Panc1 (cell line): ENCODE data around the gene ENPP1.

Experiments used
- CTCF ChIP-seq: fragments of 450-650 bp; IDR thresholded peaks from 2 replicates; pipeline ENCODE4 v1.5.1; 2017; ENCODE audit warnings: mild to moderate bottlenecking
- POLR2AphosphoS5 ChIP-seq: IDR thresholded peaks from 2 replicates; pipeline ENCODE4 v1.6.1; 2012; ENCODE audit warnings: mild to moderate bottlenecking, low read depth, low read length, moderate library complexity
- SIN3A ChIP-seq: IDR thresholded peaks from 2 replicates; pipeline ENCODE4 v1.6.1; 2012; ENCODE audit warnings: low read depth, mild to moderate bottlenecking, low read length, moderate library complexity, borderline replicate concordance; ENCODE audit not compliant: insufficient read depth
- TCF7L2 ChIP-seq: IDR thresholded peaks from 2 replicates; pipeline ENCODE4 v1.6.1; 2011; ENCODE audit warnings: mild to moderate bottlenecking, low read depth, low read length, inconsistent platforms
- TF ChIP-seq, protein P1 (sequence below), 2 experiments: IDR thresholded peaks; 2 replicates each; pipeline ENCODE4 v1.6.1; 2011 to 2012; ENCODE audit warnings: low read depth in 2 of 2, control low read depth in 1 of 2, low read length in 1 of 2, mild to moderate bottlenecking in 1 of 2, moderate library complexity in 1 of 2; ENCODE audit not compliant: insufficient read depth in 1 of 2

DNA sequence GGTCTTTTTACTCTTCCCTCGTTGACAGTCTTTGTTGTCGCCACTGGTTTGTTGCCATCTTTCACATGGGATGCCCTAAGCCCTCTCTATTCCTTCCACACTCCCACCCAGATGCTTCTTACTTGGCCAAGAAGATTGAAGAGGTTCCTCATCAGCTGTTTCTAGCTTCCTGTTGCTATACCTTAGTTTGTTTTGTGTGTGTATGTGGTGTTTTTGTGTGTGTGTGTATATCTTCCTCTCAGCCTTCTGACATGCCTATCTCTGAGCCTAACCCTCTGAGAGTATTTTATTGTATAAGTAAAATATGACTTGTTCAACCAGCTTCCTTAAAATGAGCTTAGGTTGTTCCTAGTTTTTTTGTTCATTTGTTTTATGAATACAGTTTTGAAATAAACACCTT, 35.9 kb downstream of the ENPP1 start:
- TF ChIP-seq CTCF (no peak), TCF7L2 (no peak), SIN3A (no peak), POLR2AphosphoS5 (no peak)
- TF ChIP-seq, protein P1, sequence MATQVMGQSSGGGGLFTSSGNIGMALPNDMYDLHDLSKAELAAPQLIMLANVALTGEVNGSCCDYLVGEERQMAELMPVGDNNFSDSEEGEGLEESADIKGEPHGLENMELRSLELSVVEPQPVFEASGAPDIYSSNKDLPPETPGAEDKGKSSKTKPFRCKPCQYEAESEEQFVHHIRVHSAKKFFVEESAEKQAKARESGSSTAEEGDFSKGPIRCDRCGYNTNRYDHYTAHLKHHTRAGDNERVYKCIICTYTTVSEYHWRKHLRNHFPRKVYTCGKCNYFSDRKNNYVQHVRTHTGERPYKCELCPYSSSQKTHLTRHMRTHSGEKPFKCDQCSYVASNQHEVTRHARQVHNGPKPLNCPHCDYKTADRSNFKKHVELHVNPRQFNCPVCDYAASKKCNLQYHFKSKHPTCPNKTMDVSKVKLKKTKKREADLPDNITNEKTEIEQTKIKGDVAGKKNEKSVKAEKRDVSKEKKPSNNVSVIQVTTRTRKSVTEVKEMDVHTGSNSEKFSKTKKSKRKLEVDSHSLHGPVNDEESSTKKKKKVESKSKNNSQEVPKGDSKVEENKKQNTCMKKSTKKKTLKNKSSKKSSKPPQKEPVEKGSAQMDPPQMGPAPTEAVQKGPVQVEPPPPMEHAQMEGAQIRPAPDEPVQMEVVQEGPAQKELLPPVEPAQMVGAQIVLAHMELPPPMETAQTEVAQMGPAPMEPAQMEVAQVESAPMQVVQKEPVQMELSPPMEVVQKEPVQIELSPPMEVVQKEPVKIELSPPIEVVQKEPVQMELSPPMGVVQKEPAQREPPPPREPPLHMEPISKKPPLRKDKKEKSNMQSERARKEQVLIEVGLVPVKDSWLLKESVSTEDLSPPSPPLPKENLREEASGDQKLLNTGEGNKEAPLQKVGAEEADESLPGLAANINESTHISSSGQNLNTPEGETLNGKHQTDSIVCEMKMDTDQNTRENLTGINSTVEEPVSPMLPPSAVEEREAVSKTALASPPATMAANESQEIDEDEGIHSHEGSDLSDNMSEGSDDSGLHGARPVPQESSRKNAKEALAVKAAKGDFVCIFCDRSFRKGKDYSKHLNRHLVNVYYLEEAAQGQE (IDR thresholded peaks at IDR 0.05; ENCODE audit: insufficient read depth in 1 of 2, low read depth in 2 of 2, low read length in 1 of 2) = no peak
